Urothelium cell line (cell line): ENCODE results near the gene ARID5A.
A peak's percentile ranks its signal among the peaks of the same experiment; 100 is the strongest.

ENCODE experiments used
- DNase-seq: peaks from one replicate; pipeline ENCODE4 v3.0.0; 2011; ENCODE audit warnings: low spot score, mixed read lengths
- FAIRE-seq: peaks from 2 replicates; lab custom pipeline; 2011; peaks lifted over from hg19 to GRCh38; lab: Jason Lieb, UNC

Gene ARID5A

GRCh38 chr2:96526101-96526591, 10.4 kb upstream of the ARID5A start:
- FAIRE-seq, result no peak

DNA sequence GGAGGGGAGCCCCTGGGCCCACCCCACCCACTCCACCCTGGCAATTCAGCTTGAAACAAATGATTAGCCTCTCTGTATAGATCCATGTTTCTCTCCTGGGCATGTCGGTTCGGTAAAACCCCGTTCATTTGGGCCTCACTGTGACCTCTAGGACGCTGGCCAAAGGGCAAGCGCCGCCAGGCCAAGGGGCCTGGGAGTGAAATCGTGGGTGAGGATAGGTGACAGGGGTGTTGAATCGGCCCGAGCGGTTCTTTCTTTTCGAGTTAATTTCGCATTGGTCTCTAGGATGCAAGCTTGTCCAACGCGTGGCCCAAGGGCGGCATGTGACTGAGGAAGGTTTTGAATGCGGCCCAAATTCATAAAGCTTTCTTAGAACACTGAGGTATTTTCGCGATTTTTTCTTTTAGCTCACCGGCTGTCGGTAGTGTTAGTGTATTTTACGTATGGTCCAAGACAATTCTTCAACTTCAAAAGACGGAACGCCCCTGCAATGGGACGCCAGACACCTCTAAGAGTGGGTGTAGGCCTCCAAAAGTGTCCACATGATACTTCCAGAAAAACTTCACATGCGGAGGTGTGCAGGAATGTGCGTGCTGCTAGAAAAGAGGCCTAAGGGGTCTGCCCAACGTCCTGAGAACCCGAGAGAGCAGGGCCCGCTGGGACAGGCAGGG, 9.8 kb upstream of the ARID5A start:
- no peak for DNase-seq
- no peak for FAIRE-seq

More at GRCh38 chr2:96526101-96526591, 10.4 kb upstream of the ARID5A start:
- DNase-seq, result no peak

GRCh38 chr2:96527286-96528005, 9.1 kb upstream of the ARID5A start:
- no peak for FAIRE-seq
- DNase-seq, result no peak

GRCh38 chr2:96528006-96528699, 8.4 kb upstream of the ARID5A start:
- FAIRE-seq (no peak), DNase-seq (no peak)

DNA sequence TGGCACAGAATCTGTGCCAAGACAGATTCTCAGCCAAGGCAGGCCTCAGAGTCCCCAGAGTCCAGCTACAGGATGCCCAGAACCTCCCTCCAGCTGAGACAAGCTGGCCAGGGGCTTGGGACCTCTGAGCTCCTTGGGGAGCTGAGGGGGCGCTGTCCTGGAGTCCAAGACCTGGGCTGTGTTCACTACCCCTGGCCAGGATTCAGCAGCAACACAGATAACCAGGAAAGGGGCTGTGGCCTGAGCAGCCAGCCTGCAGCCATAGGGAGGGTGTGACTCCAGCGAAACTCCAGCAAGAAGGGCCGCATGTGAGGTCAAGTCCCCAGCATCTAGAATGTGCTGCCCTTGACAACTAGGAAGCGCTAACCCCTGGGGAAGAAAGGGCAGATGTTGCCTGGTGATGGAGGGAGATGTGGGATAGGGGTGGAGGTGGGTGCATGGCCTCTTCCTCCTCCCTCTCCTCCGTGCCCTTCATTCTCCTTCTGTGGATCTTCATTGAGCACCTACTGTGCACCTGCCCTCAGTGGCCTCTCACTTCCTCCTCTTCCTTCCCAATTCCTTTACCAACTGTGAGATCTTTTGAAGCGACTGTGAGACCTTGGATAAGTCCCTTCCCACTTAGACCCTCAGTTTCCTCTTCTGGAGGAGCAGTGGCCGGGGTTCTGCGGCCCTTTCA, 7.7 kb upstream of the ARID5A start:
- FAIRE-seq (no peak), DNase-seq (no peak)

GRCh38 chr2:96529376-96530143, 7.0 kb upstream of the ARID5A start:
- DNase-seq, result no peak
- no peak for FAIRE-seq

- FAIRE-seq, result no peak
- no peak for DNase-seq
These were observed 6.5 kb upstream of the ARID5A start for GRCh38 chr2:96530144-96530430.

- FAIRE-seq, result no peak
- no peak for DNase-seq
These were observed 5.8 kb upstream of the ARID5A start for GRCh38 chr2:96530474-96531357.

- no peak for FAIRE-seq
- no peak for DNase-seq
These were observed 5.2 kb upstream of the ARID5A start for GRCh38 chr2:96531366-96531765.

GRCh38 chr2:96531872-96532505, 4.6 kb upstream of the ARID5A start:
- peak; percentile 77 for FAIRE-seq

DNA sequence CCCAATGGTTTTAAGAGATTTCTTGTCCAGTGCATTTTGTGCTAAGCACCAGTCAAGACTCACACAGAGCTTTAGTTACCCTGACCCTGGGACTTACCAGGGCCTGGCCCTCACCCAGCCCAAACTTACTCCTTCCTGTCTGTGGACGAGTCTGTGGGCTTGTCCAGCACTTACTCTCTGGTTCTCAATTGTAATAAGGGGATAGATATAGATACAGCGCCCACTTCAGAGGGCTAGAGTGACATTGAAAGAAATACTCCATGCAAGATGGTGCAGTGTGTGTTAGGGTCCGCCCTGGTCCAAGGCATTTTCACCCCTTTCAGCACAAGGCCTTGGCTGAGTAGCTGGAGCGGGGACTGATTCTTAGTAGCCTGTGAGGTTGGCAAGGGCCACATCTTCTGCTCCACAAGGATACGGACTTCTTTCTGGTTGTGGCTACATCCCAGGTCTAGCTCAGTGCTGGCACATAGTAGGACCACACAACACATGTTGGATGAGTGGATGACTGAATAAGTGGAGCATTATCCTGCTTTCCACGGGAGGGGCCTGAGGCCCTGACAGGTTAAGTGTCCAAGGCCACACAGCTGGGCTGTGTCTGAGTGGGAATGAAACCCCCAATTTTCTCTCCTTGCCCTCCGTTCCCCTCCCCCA, 3.8 kb upstream of the ARID5A start:
- no peak for DNase-seq
- no peak for FAIRE-seq

More at GRCh38 chr2:96531872-96532505, 4.6 kb upstream of the ARID5A start:
- DNase-seq, result peak; percentile 95

DNA sequence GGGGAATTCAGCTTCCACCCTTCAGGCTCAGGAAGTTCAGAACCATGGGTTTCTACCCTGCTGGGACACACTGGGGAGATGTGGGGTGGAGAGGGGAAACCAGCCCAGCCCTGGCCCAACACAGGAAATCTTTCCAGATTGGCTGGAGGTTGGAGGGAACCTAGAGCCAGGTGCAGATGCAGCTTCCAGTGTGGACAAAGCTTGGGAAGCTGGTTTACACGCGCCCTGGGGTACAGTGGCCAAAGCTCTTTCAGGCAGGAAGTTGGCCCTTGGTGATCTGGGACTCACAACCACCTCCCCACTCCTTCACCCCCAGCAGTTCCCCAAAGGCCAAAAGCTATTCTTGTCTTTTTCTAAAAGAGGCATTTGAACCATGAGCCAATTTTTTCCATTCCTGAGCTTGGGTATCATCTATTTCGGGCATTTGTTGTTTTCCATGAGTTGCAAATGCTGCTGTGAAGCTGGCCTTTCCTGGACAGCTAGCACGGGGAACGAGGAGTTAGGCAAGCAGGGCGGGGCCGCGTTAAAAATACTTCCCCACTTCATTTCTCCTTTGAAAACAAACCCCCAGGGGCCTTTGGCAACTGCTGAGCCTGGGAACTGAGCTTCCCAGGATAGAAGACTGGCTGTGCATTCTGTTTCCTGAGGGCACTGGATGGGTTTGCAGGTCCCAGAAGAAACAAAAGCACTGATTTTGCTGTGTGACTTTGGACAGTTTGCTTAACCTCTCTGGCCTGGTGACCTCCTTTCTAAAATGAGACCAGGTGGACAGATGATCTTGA, 3.1 kb upstream of the ARID5A start:
- FAIRE-seq, result no peak
- no peak for DNase-seq

GRCh38 chr2:96534141-96534540, 2.4 kb upstream of the ARID5A start:
- no peak for DNase-seq
- FAIRE-seq, result no peak

- FAIRE-seq (no peak), DNase-seq (no peak)
These were observed 1.8 kb upstream of the ARID5A start for GRCh38 chr2:96534701-96535181.

GRCh38 chr2:96535331-96535730, 1.2 kb upstream of the ARID5A start:
- DNase-seq (no peak), FAIRE-seq (no peak)

DNA sequence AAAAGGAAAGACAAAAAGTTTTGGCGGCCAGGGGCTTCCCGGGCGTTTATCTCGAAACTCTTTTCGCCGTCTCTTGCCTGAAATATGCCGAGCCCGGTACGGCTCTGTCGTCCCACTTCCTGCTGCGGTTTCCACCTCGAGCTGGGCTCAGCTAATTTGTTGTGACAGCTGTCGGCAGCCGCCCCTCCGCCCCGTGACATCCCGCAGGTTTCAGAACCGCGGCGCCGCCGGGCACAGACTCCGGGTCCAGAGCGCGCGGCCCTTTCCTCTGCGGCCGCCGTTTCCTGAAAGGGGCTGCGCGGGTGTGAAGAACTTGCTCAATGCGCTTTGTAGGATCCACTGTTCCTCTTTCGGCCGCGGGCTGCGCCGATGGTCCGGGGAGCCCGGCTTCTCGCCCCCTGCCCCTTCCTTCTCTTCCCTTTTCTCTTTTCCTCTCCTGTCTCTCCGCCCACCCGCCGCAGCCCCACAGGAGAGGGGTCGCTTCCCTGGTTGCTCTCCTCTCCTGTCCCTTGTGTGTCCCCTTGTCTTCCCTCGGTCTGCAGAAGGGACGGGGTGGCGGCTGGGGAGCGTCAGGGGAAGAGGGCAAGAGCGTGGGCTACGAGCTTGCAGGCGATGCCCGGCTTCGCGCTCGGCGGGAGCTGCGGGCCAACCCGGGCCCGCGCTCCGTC, 648 bp downstream of the ARID5A start:
- no peak for FAIRE-seq
- peak; percentile 66 for DNase-seq
